HepG2 (cell line): ENCODE measurements around the gene GADD45B. TPM values are rescaled to one million over a fixed set of nuclear protein-coding genes. Genes with fewer than 3 reads are reported as not detected.

Source experiments
- ARNTL ChIP-seq: sonication (generic); formaldehyde crosslinking; IDR thresholded peaks from 2 replicates; pipeline ENCODE4 v1.4.0; 2020; ENCODE audit warnings: mild to moderate bottlenecking, missing genetic modification reagents
- HDAC6 ChIP-seq: fragments of 200-600 bp; sonication (generic); IDR thresholded peaks from 2 replicates; pipeline ENCODE4 v1.7.0; 2017; ENCODE audit warnings: mild to moderate bottlenecking, antibody characterized with exemption, low read length, low read depth
- HNRNPH1 ChIP-seq: fragments of 200-400 bp; formaldehyde crosslinking; optimal IDR thresholded peaks from 2 replicates; pipeline ENCODE3; 2017; ENCODE audit warnings: mild to moderate bottlenecking, low read depth, low read length
- KLF15 ChIP-seq: sonication (generic); formaldehyde crosslinking; IDR thresholded peaks from 2 replicates; pipeline ENCODE4 v1.8.1; 2023; ENCODE audit warnings: borderline replicate concordance, mild to moderate bottlenecking, inconsistent platforms, missing genetic modification reagents, mixed read lengths
- MBD4 ChIP-seq: IDR thresholded peaks from 2 replicates; pipeline ENCODE4 v1.6.1; 2012; ENCODE audit warnings: low read length, inconsistent platforms, borderline replicate concordance
- MTA1 ChIP-seq: sonication (generic); formaldehyde crosslinking; IDR thresholded peaks from 2 replicates; pipeline ENCODE4 v1.4.0; 2020; ENCODE audit warnings: missing genetic modification reagents, mild to moderate bottlenecking, borderline replicate concordance
- NCOA1 ChIP-seq: sonication (generic); formaldehyde crosslinking; IDR thresholded peaks from 2 replicates; pipeline ENCODE4 v1.9.0; 2021; ENCODE audit warnings: missing genetic modification reagents
- NFATC3 ChIP-seq: sonication (generic); formaldehyde crosslinking; IDR thresholded peaks from 2 replicates; pipeline ENCODE4 v1.5.1; 2020; ENCODE audit warnings: mild to moderate bottlenecking, missing genetic modification reagents
- RBM39 ChIP-seq: fragments of 200-400 bp; formaldehyde crosslinking; IDR thresholded peaks from one replicate; pipeline ENCODE4 v1.6.1; 2018; ENCODE audit warnings: antibody characterized with exemption, mild to moderate bottlenecking, low read depth, low read length; ENCODE audit not compliant: poor library complexity, severe bottlenecking
- TMF1 ChIP-seq: sonication (generic); formaldehyde crosslinking; IDR thresholded peaks from 2 replicates; pipeline ENCODE4 v1.8.1; 2022; ENCODE audit warnings: low read depth, missing genetic modification reagents
- ZNF253 ChIP-seq: sonication (generic); formaldehyde crosslinking; IDR thresholded peaks from 2 replicates; pipeline ENCODE4 v1.8.0; 2022; ENCODE audit warnings: mild to moderate bottlenecking, missing genetic modification reagents, borderline replicate concordance
- ZNF329 ChIP-seq: sonication (generic); formaldehyde crosslinking; IDR thresholded peaks from 2 replicates; pipeline ENCODE4 v1.9.0; 2021; ENCODE audit warnings: low read depth, mild to moderate bottlenecking, missing genetic modification reagents
- ZNF367 ChIP-seq: sonication (generic); formaldehyde crosslinking; IDR thresholded peaks from 2 replicates; pipeline ENCODE4 v1.4.0; 2020; ENCODE audit warnings: missing genetic modification reagents, borderline replicate concordance
- ZNF446 ChIP-seq: sonication (generic); formaldehyde crosslinking; IDR thresholded peaks from 2 replicates; pipeline ENCODE4 v1.5.0; 2020; ENCODE audit warnings: mild to moderate bottlenecking, missing genetic modification reagents
- ZNF614 ChIP-seq: IDR thresholded peaks from 2 replicates; pipeline ENCODE4 v1.6.1; 2018; ENCODE audit warnings: missing biosample characterization, missing genetic modification reagents, inconsistent platforms, borderline replicate concordance
- ZNF7 ChIP-seq: IDR thresholded peaks from 2 replicates; pipeline ENCODE4 v1.6.1; 2016; ENCODE audit warnings: missing biosample characterization, missing genetic modification reagents
- ZNF772 ChIP-seq: sonication (generic); formaldehyde crosslinking; IDR thresholded peaks from 2 replicates; pipeline ENCODE4 v1.5.0; 2020; ENCODE audit warnings: mild to moderate bottlenecking, missing genetic modification reagents
- ZNF773 ChIP-seq: sonication (generic); formaldehyde crosslinking; IDR thresholded peaks from 2 replicates; pipeline ENCODE4 v1.4.0; 2020; ENCODE audit warnings: missing genetic modification reagents, borderline replicate concordance
- polyA plus RNA-seq, 8 experiments: library from polyadenylated mRNA; depleted of rRNA in 3 of 8; stranded (reverse) in 7 of 8; unstranded in 1 of 8; fragments of >200 nt; fragmentation: Illumina TruSeq in 4 of 8; extraction: Trizol in 4 of 8; gene quantifications; 2 replicates each; pipeline versions ENCODE4 v1.2.1 to v1.2.3, GENCODE V29; 2011 to 2016; ENCODE audit warnings: low read depth in 4 of 8, missing spikeins in 1 of 8, mixed read lengths in 1 of 8; ENCODE audit not compliant: insufficient read depth in 1 of 8
- total RNA-seq, 5 experiments: library from RNA; depleted of rRNA; stranded (reverse); fragments of >200 nt; fragmentation: Illumina TruSeq; extraction: Trizol; gene quantifications; 2 replicates each; pipeline ENCODE4 v1.2.3, GENCODE V29; 2016; ENCODE audit warnings: low read depth in 1 of 5
- TF ChIP-seq, protein P1 (sequence below): sonication (generic); formaldehyde crosslinking; IDR thresholded peaks from 2 replicates; pipeline ENCODE4 v1.4.0; 2020; ENCODE audit warnings: missing genetic modification reagents, borderline replicate concordance
- TF ChIP-seq, protein P2 (sequence below): sonication (generic); formaldehyde crosslinking; IDR thresholded peaks from 2 replicates; pipeline ENCODE4 v1.5.0; 2020; ENCODE audit warnings: mild to moderate bottlenecking, low read depth, missing genetic modification reagents, borderline replicate concordance
- TF ChIP-seq, protein P3 (sequence below): sonication (generic); formaldehyde crosslinking; IDR thresholded peaks from 2 replicates; pipeline ENCODE4 v1.4.0; 2020; ENCODE audit warnings: missing genetic modification reagents
- TF ChIP-seq, protein P4 (sequence below): sonication (generic); formaldehyde crosslinking; IDR thresholded peaks from 2 replicates; pipeline ENCODE4 v1.5.1; 2020; ENCODE audit warnings: missing genetic modification reagents, mild to moderate bottlenecking, borderline replicate concordance

Gene GADD45B
- total and polyA plus RNA-seq, 2 of the 13 experiments (the other 11 are each of a cell fraction or from before 2014, with no cell fraction given), result 4.6 to 34.1 TPM

DNA sequence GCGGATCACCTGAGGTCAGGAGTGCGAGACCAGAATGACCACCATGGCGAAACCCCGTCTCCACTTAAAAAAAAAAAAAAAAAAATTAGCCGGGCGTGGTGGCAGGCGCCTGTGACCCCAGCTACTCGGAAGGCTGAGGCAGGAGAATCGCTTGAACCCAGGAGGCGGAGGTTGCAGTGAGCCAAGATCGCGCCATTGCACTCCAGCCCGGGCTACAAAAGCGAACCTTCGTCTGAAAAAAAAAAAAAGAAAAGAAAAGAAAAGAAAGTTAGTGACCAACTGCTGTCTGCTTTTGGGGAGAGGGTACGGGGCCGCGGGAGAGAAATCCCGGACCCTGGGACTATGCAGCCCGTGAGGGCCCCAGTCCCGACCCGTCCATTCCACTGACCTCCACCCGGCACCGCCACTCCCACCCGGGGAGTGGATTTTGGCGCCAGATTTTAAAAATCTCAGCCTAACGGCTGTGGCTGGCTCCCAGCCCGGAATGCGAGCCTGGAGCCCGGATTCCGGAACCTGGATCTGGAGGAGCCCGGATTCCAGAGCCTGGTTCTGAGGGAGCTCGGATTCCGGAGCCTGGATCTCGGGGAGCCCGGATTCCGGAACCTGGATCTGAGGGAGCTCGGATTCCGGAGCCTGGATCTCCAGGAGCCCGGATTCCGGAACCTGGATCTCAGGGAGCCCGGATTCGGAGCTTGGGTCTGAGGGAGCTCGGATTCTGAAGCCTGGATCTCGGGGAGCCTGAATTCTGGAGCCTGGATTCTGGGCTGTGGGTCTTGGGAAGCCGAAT lies 13.1 kb upstream of the GADD45B start (continued):
- TF ChIP-seq, protein P1, sequence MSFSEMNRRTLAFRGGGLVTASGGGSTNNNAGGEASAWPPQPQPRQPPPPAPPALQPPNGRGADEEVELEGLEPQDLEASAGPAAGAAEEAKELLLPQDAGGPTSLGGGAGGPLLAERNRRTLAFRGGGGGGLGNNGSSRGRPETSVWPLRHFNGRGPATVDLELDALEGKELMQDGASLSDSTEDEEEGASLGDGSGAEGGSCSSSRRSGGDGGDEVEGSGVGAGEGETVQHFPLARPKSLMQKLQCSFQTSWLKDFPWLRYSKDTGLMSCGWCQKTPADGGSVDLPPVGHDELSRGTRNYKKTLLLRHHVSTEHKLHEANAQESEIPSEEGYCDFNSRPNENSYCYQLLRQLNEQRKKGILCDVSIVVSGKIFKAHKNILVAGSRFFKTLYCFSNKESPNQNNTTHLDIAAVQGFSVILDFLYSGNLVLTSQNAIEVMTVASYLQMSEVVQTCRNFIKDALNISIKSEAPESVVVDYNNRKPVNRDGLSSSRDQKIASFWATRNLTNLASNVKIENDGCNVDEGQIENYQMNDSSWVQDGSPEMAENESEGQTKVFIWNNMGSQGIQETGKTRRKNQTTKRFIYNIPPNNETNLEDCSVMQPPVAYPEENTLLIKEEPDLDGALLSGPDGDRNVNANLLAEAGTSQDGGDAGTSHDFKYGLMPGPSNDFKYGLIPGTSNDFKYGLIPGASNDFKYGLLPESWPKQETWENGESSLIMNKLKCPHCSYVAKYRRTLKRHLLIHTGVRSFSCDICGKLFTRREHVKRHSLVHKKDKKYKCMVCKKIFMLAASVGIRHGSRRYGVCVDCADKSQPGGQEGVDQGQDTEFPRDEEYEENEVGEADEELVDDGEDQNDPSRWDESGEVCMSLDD (CRISPR knock-in tag), result peak; percentile 85; the same call in 1 of the 2 replicates
- TF ChIP-seq HDAC6 (no peak), NCOA1 (CRISPR knock-in tag) (peak; percentile 54; the same call in 1 of the 2 replicates), TMF1 (peak; percentile 72), ZNF773 (CRISPR knock-in tag) (0 out of 2 replicates have a peak, but pooled peaks have one; percentile 42), HNRNPH1 (no peak), ZNF329 (CRISPR knock-in tag) (no peak), MBD4 (no peak), ZNF614 (peak; percentile 73; the same call in 1 of the 2 replicates), ZNF367 (no peak), ARNTL (peak; percentile 45; the same call in 1 of the 2 replicates), ZNF772 (CRISPR knock-in tag) (peak; percentile 96), MTA1 (CRISPR knock-in tag) (peak; percentile 92; the same call in 1 of the 2 replicates), KLF15 (no peak), ZNF446 (CRISPR knock-in tag) (no peak), ZNF253 (CRISPR knock-in tag) (0 out of 2 replicates have a peak, but pooled peaks have one; percentile 42), NFATC3 (CRISPR knock-in tag) (no peak), ZNF7 (CRISPR knock-in tag) (no peak), RBM39 (peak; percentile 97)
- TF ChIP-seq, protein P2, sequence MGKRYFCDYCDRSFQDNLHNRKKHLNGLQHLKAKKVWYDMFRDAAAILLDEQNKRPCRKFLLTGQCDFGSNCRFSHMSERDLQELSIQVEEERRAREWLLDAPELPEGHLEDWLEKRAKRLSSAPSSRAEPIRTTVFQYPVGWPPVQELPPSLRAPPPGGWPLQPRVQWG, result no peak
- TF ChIP-seq, protein P3, sequence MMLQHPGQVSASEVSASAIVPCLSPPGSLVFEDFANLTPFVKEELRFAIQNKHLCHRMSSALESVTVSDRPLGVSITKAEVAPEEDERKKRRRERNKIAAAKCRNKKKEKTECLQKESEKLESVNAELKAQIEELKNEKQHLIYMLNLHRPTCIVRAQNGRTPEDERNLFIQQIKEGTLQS (CRISPR knock-in tag), result no peak
- TF ChIP-seq, protein P4, sequence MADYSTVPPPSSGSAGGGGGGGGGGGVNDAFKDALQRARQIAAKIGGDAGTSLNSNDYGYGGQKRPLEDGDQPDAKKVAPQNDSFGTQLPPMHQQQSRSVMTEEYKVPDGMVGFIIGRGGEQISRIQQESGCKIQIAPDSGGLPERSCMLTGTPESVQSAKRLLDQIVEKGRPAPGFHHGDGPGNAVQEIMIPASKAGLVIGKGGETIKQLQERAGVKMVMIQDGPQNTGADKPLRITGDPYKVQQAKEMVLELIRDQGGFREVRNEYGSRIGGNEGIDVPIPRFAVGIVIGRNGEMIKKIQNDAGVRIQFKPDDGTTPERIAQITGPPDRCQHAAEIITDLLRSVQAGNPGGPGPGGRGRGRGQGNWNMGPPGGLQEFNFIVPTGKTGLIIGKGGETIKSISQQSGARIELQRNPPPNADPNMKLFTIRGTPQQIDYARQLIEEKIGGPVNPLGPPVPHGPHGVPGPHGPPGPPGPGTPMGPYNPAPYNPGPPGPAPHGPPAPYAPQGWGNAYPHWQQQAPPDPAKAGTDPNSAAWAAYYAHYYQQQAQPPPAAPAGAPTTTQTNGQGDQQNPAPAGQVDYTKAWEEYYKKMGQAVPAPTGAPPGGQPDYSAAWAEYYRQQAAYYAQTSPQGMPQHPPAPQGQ, result no peak
